ENCODE data around the gene BMP2K.

GRCh38 chr4:78806943-78807460, 30.9 kb downstream of the BMP2K start:
- no peak for TF ChIP-seq EZH2 (IDR thresholded peaks at IDR 0.05; ENCODE audit: insufficient read depth, low read length)
- TF ChIP-seq, protein P1, sequence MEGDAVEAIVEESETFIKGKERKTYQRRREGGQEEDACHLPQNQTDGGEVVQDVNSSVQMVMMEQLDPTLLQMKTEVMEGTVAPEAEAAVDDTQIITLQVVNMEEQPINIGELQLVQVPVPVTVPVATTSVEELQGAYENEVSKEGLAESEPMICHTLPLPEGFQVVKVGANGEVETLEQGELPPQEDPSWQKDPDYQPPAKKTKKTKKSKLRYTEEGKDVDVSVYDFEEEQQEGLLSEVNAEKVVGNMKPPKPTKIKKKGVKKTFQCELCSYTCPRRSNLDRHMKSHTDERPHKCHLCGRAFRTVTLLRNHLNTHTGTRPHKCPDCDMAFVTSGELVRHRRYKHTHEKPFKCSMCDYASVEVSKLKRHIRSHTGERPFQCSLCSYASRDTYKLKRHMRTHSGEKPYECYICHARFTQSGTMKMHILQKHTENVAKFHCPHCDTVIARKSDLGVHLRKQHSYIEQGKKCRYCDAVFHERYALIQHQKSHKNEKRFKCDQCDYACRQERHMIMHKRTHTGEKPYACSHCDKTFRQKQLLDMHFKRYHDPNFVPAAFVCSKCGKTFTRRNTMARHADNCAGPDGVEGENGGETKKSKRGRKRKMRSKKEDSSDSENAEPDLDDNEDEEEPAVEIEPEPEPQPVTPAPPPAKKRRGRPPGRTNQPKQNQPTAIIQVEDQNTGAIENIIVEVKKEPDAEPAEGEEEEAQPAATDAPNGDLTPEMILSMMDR (IDR thresholded peaks at IDR 0.05; ENCODE audit: insufficient read depth, low read depth, low read length): no peak
